IMR-90 (cell line): ENCODE data around the gene EVL. TPM values are rescaled to one million over a fixed set of nuclear protein-coding genes. Genes with fewer than 3 reads are reported as not detected.

ENCODE experiments used
- ATAC-seq: fragments of 200-7000 bp; cut with Tn5 transposase; 2 replicates; pipeline ENCODE4 v1.9.1; 2020; ENCODE audit warnings: low read depth, mild to moderate bottlenecking, moderate library complexity
- BruUV-seq: library from RNA; stranded (reverse); fragments of 400-500 nt; replicated peaks from 2 replicates; lab custom pipeline; 2021; lab: Mats Ljungman, UMichigan
- CTCF ChIA-PET: fragments of 300-600 bp; formaldehyde crosslinking; extraction: SDS; loops from one replicate; lab custom pipeline; 2021; ENCODE audit warnings: antibody characterized with exemption; lab: Yijun Ruan, JAX
- POLR2A ChIA-PET: fragments of 300-600 bp; sonication (Branson Sonifier 250); formaldehyde crosslinking; loops from one replicate; lab custom pipeline; 2022; ENCODE audit warnings: antibody characterized with exemption; ENCODE audit not compliant: unreplicated experiment; lab: Charles Lee
- DNase-seq: peaks from one replicate; pipeline ENCODE4 v3.0.0; 2013
- H2AFZ ChIP-seq: replicated peaks from 2 replicates; pipeline ENCODE3; 2013; ENCODE audit warnings: low read length, mild to moderate bottlenecking; ENCODE audit not compliant: poor library complexity
- H2AK5ac ChIP-seq: 2 replicates; pipeline ENCODE4 v1.6.1; 2013; ENCODE audit warnings: low read depth, low read length, inconsistent platforms
- H2AK9ac ChIP-seq: replicated peaks from 2 replicates; pipeline ENCODE3; 2013; ENCODE audit warnings: mild to moderate bottlenecking, low read depth, low read length, moderate library complexity; ENCODE audit not compliant: poor library complexity
- H2BK120ac ChIP-seq: 2 replicates; pipeline ENCODE4 v1.6.1; 2013; ENCODE audit warnings: low read depth, low read length, inconsistent platforms
- H2BK15ac ChIP-seq: 3 replicates; pipeline ENCODE4 v1.6.1; 2013; ENCODE audit warnings: low read depth, low read length, inconsistent platforms
- H2BK20ac ChIP-seq: 2 replicates; pipeline ENCODE4 v1.6.1; 2013; ENCODE audit warnings: low read depth, mild to moderate bottlenecking, inconsistent platforms, low read length, moderate library complexity
- H2BK5ac ChIP-seq: 2 replicates; pipeline ENCODE4 v1.6.1; 2013; ENCODE audit warnings: mild to moderate bottlenecking, low read depth, low read length, inconsistent platforms; ENCODE audit not compliant: poor library complexity, severe bottlenecking
- H3K14ac ChIP-seq: replicated peaks from 2 replicates; pipeline ENCODE4 v1.6.1; 2013; ENCODE audit warnings: low read depth, low read length, inconsistent platforms
- H3K18ac ChIP-seq: 2 replicates; pipeline ENCODE4 v1.6.1; 2013; ENCODE audit warnings: low read depth, low read length, control low read depth
- H3K23ac ChIP-seq: 2 replicates; pipeline ENCODE4 v1.6.1; 2013; ENCODE audit warnings: low read depth, low read length, inconsistent platforms
- H3K27ac ChIP-seq: 2 replicates; pipeline ENCODE4 v1.5.1; 2013; ENCODE audit warnings: mild to moderate bottlenecking, control low read depth, low read length; ENCODE audit not compliant: insufficient read depth
- H3K27me3 ChIP-seq: 2 replicates; pipeline ENCODE4 v1.6.1; 2013; ENCODE audit warnings: low read length; ENCODE audit not compliant: control insufficient read depth, insufficient read depth
- H3K36me3 ChIP-seq: 2 replicates; pipeline ENCODE4 v1.6.1; 2013; ENCODE audit warnings: low read length, mixed read lengths; ENCODE audit not compliant: control insufficient read depth, insufficient read depth
- H3K4ac ChIP-seq: 2 replicates; pipeline ENCODE4 v1.6.1; 2013; ENCODE audit warnings: low read depth, low read length, inconsistent platforms
- H3K4me1 ChIP-seq: 2 replicates; pipeline ENCODE4 v1.6.1; 2013; ENCODE audit warnings: low read length, mixed read lengths; ENCODE audit not compliant: control insufficient read depth, insufficient read depth
- H3K4me2 ChIP-seq: 2 replicates; pipeline ENCODE4 v1.6.1; 2013; ENCODE audit warnings: low read depth, mild to moderate bottlenecking, control low read depth, low read length, moderate library complexity
- H3K4me3 ChIP-seq: 2 replicates; pipeline ENCODE4 v1.5.1; 2013; ENCODE audit warnings: low read depth, mild to moderate bottlenecking, control low read depth, low read length, moderate library complexity; ENCODE audit not compliant: insufficient read depth
- H3K56ac ChIP-seq: 2 replicates; pipeline ENCODE4 v1.6.1; 2013; ENCODE audit warnings: low read length, inconsistent platforms; ENCODE audit not compliant: insufficient read depth; ENCODE audit errors: extremely low read depth
- H3K79me1 ChIP-seq, 2 experiments: 2 replicates each; pipeline ENCODE4 v1.6.1; 2013; ENCODE audit warnings: low read length in 2 of 2, inconsistent platforms in 1 of 2, low read depth in 1 of 2
- H3K9ac ChIP-seq: 2 replicates; pipeline ENCODE4 v1.6.1; 2013; ENCODE audit warnings: low read depth, low read length, control low read depth
- H3K9me1 ChIP-seq: 2 replicates; pipeline ENCODE4 v1.6.1; 2013; ENCODE audit warnings: low read length, inconsistent platforms; ENCODE audit not compliant: insufficient read depth
- H3K9me3 ChIP-seq: 2 replicates; pipeline ENCODE4 v1.6.1; 2013; ENCODE audit warnings: low read length; ENCODE audit not compliant: control insufficient read depth, insufficient read depth
- H4K20me1 ChIP-seq: 2 replicates; pipeline ENCODE4 v1.6.1; 2013; ENCODE audit warnings: low read length, inconsistent platforms; ENCODE audit not compliant: insufficient read depth
- H4K5ac ChIP-seq: 2 replicates; pipeline ENCODE4 v1.6.1; 2013; ENCODE audit warnings: mild to moderate bottlenecking, low read depth, low read length, control low read depth
- H4K8ac ChIP-seq, 2 experiments: 2 replicates each; pipeline ENCODE4 v1.6.1; 2013; ENCODE audit warnings: low read depth in 2 of 2, low read length in 2 of 2, control low read depth in 1 of 2, inconsistent platforms in 1 of 2
- H4K91ac ChIP-seq: 2 replicates; pipeline ENCODE4 v1.6.1; 2013; ENCODE audit warnings: low read depth, low read length, inconsistent platforms; ENCODE audit not compliant: insufficient read depth
- RFX5 ChIP-seq: IDR thresholded peaks from 2 replicates; pipeline ENCODE4 v1.8.0; 2012; ENCODE audit warnings: low read depth, mild to moderate bottlenecking, low read length, moderate library complexity
- WGBS, 2 experiments: methylation state at CpG; one replicate each; pipeline versions ENCODE4 v1.1.5 to v1.1.7; 2013; ENCODE audit warnings: missing lambda C conversion rate in 2 of 2; ENCODE audit not compliant: insufficient read length in 1 of 2; ENCODE audit errors: extremely low coverage in 2 of 2; 5-methylcytosine and 5-hydroxymethylcytosine counted together
- dilution Hi-C: fragments of 300-500 bp; cut with HindIII; formaldehyde crosslinking; loops from one replicate; pipeline ENCODE4 v1.14.3; 2018; ENCODE audit warnings: low sequenced_read_pairs; ENCODE audit not compliant: unreplicated experiment
- in situ Hi-C: fragments of 300-500 bp; cut with MboI; formaldehyde crosslinking; loops from 3 replicates; pipeline ENCODE4 v1.14.3; 2019; ENCODE audit warnings: low sequenced_read_pairs, inconsistent platforms, mixed read lengths
- intact Hi-C: fragments of 100-400 bp; cut with micrococcal nuclease; formaldehyde crosslinking; loops from 2 replicates; pipeline ENCODE4 v1.10.0; 2022
- polyA plus RNA-seq, 3 experiments: library from polyadenylated mRNA; depleted of rRNA; stranded (reverse); fragments of >200 nt; gene quantifications; 2 replicates each; pipeline ENCODE4 v1.2.3, GENCODE V29; 2012; ENCODE audit warnings: low replicate concordance in 1 of 3
- total RNA-seq: library from RNA; depleted of rRNA; stranded (reverse); fragments of >200 nt; gene quantifications from 2 replicates; pipeline ENCODE4 v1.2.3, GENCODE V29; 2012

EVL gene
- total and polyA plus RNA-seq, 2 of the 4 experiments (the other 2 are of a cell fraction), result 7.2 to 36.5 TPM

GRCh38 chr14:100062590-100062989 lies 2.6 kb upstream of the EVL start:
- in situ Hi-C loops, result no loop called here
- Histone ChIP-seq H4K8ac (no peak overlapping the region), H2BK5ac (no peak overlapping the region), H3K9me1 (no peaks in the 10 kb centered on the region; the same call in 1 of the 2 replicates), H3K14ac (no peak overlapping the region), H3K18ac (no peak overlapping the region), H3K23ac (no peak overlapping the region), H3K4me2 (no peak overlapping the region), H3K9ac (no peak overlapping the region), H3K36me3 (no peaks in the 10 kb centered on the region), H3K79me1 (peaks cover 0 to 4% of the 10 kb centered on the region in 2 experiments; a peak in 1 of 4 replicates), H4K91ac (no peak overlapping the region), H3K9me3 (no peaks in the 10 kb centered on the region), H2AFZ (no peak overlapping the region), H2BK120ac (no peak overlapping the region), H3K27ac (no peak overlapping the region), H3K4me1 (no peaks in the 10 kb centered on the region), H3K56ac (no peak overlapping the region), H2AK5ac (no peak overlapping the region), H2BK20ac (no peak overlapping the region), H3K4ac (no peak overlapping the region), H3K27me3 (no peaks in the 10 kb centered on the region), H2AK9ac (no peak overlapping the region), H3K4me3 (no peak overlapping the region), H4K20me1 (no peaks in the 10 kb centered on the region), H2BK15ac (no peak overlapping the region), H4K5ac (no peak overlapping the region)
- WGBS, 2 experiments, result no CpG with 5 or more reads among the region's 4 CpGs
- no TSS peak for BruUV-seq
- CTCF ChIA-PET, result no interaction called here
- no peak for TF ChIP-seq RFX5
- intact Hi-C loops, result no loop called here
- dilution Hi-C loops, result no loop called here
- POLR2A ChIA-PET, result no interaction called here
- DNase-seq (no peak), ATAC-seq (no peak)
